Measurements from ENCODE around the gene ENOPH1. TPM values are rescaled to one million over a fixed set of nuclear protein-coding genes. Genes with fewer than 3 reads are reported as not detected.

Gene ENOPH1
- total RNA-seq, 2 donors from 2014 or later = 47.1 to 57.3 TPM

DNA sequence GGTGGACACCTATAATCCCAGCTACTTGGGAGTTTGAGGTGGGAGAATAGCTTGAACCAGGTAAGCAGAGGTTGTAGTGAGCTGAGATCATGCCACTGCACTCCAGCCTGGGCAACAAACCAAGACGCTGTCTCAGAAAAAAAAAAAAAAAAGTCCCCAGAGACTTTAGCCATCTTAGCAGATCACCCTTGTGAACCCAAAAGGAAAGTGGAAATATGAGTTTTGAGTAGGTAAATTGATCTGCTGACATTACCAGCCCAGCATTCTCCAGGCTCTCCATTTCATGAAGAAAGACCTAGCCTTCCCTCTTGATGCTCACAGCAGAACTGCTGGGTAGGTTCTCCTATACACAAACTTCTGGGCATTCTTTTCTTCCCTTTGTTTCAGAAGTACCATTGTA lies 32.1 kb upstream of the ENOPH1 start:
- H3K9me3 Mint-ChIP-seq = no peaks in the 10 kb centered on the region
- H3K27me3 Mint-ChIP-seq (ENCODE audit: insufficient read depth) = peaks cover 5% of the 10 kb centered on the region
- WGBS, 2 experiments (ENCODE audit: insufficient coverage in 1 of 2, insufficient read length in 1 of 2) = 100% methylated on average over 1 of the region's 1 CpG; no CpG with 5 or more reads in 1 of the 2 experiments
- no peak for DNase-seq
- no peaks in the 10 kb centered on the region for H3K27me3 ChIP-seq (ENCODE audit: control insufficient read depth, insufficient read depth, low read length, poor library complexity, severe bottlenecking)
- no peaks in the 10 kb centered on the region for H3K4me1 ChIP-seq (ENCODE audit: control insufficient read depth, insufficient read depth, low read length)
- H3K4me3 Mint-ChIP-seq = no peak overlapping the region
- TF ChIP-seq, protein P1, sequence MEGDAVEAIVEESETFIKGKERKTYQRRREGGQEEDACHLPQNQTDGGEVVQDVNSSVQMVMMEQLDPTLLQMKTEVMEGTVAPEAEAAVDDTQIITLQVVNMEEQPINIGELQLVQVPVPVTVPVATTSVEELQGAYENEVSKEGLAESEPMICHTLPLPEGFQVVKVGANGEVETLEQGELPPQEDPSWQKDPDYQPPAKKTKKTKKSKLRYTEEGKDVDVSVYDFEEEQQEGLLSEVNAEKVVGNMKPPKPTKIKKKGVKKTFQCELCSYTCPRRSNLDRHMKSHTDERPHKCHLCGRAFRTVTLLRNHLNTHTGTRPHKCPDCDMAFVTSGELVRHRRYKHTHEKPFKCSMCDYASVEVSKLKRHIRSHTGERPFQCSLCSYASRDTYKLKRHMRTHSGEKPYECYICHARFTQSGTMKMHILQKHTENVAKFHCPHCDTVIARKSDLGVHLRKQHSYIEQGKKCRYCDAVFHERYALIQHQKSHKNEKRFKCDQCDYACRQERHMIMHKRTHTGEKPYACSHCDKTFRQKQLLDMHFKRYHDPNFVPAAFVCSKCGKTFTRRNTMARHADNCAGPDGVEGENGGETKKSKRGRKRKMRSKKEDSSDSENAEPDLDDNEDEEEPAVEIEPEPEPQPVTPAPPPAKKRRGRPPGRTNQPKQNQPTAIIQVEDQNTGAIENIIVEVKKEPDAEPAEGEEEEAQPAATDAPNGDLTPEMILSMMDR (conservative IDR thresholded peaks at IDR 0.05) = no peak
- H3K36me3 Mint-ChIP-seq (ENCODE audit: low read depth) = no peaks in the 10 kb centered on the region
- no peak overlapping the region for H3K27ac ChIP-seq (ENCODE audit: low read depth, low read length)
- H3K9me3 ChIP-seq (ENCODE audit: control insufficient read depth, low read length) = no peaks in the 10 kb centered on the region
- H3K9ac ChIP-seq (ENCODE audit: extremely low read depth, low read length, poor library complexity, severe bottlenecking) = no peak overlapping the region
- peaks cover 10% of the 10 kb centered on the region for H3K4me1 Mint-ChIP-seq
- H3K4me3 ChIP-seq (ENCODE audit: low read length) = no peak overlapping the region
- H3K36me3 ChIP-seq (ENCODE audit: control insufficient read depth, insufficient read depth, low read length) = no peaks in the 10 kb centered on the region
- H3K27ac Mint-ChIP-seq = no peak overlapping the region

GRCh38 chr4:82401600-82401999 lies 28.8 kb upstream of the ENOPH1 start:
- Histone ChIP-seq H3K27me3 (ENCODE audit: control insufficient read depth, insufficient read depth, low read length, poor library complexity, severe bottlenecking) (no peaks in the 10 kb centered on the region), H3K36me3 (ENCODE audit: control insufficient read depth, insufficient read depth, low read length) (no peaks in the 10 kb centered on the region), H3K9me3 (ENCODE audit: control insufficient read depth, low read length) (no peaks in the 10 kb centered on the region), H3K27ac (ENCODE audit: low read depth, low read length) (no peak overlapping the region), H3K4me1 (ENCODE audit: control insufficient read depth, insufficient read depth, low read length) (peaks cover 3% of the 10 kb centered on the region), H3K9ac (ENCODE audit: extremely low read depth, low read length, poor library complexity, severe bottlenecking) (no peak overlapping the region), H3K4me3 (ENCODE audit: low read length) (no peak overlapping the region)
- no peak for DNase-seq
- no peaks in the 10 kb centered on the region for H3K36me3 Mint-ChIP-seq (ENCODE audit: low read depth)
- H3K9me3 Mint-ChIP-seq = no peaks in the 10 kb centered on the region
- H3K4me3 Mint-ChIP-seq = no peak overlapping the region
- peaks cover 17% of the 10 kb centered on the region for H3K27me3 Mint-ChIP-seq (ENCODE audit: insufficient read depth)
- H3K4me1 Mint-ChIP-seq = peaks cover 5% of the 10 kb centered on the region
- 96 to 100% methylated on average over 7 of the region's 7 CpGs for WGBS, 2 experiments (ENCODE audit: insufficient coverage in 1 of 2, insufficient read length in 1 of 2)
- TF ChIP-seq, protein P1 (conservative IDR thresholded peaks at IDR 0.05) = no peak
- H3K27ac Mint-ChIP-seq = no peak overlapping the region

- Histone ChIP-seq H3K4me1 (ENCODE audit: control insufficient read depth, insufficient read depth, low read length) (peaks cover 3% of the 10 kb centered on the region), H3K9me3 (ENCODE audit: control insufficient read depth, low read length) (no peaks in the 10 kb centered on the region), H3K27me3 (ENCODE audit: control insufficient read depth, insufficient read depth, low read length, poor library complexity, severe bottlenecking) (no peaks in the 10 kb centered on the region), H3K9ac (ENCODE audit: extremely low read depth, low read length, poor library complexity, severe bottlenecking) (no peak overlapping the region), H3K4me3 (ENCODE audit: low read length) (no peak overlapping the region), H3K27ac (ENCODE audit: low read depth, low read length) (no peak overlapping the region), H3K36me3 (ENCODE audit: control insufficient read depth, insufficient read depth, low read length) (no peaks in the 10 kb centered on the region)
- WGBS, 2 experiments (ENCODE audit: insufficient coverage in 1 of 2, insufficient read length in 1 of 2) = 93 to 96% methylated on average over 15 to 17 of the region's 17 CpGs
- no peak overlapping the region for H3K27ac Mint-ChIP-seq
- peaks cover 5% of the 10 kb centered on the region for H3K4me1 Mint-ChIP-seq
- H3K4me3 Mint-ChIP-seq = no peak overlapping the region
- no peaks in the 10 kb centered on the region for H3K9me3 Mint-ChIP-seq
- DNase-seq = no peak
- TF ChIP-seq, protein P1 (conservative IDR thresholded peaks at IDR 0.05) = no peak
- H3K36me3 Mint-ChIP-seq (ENCODE audit: low read depth) = no peaks in the 10 kb centered on the region
- H3K27me3 Mint-ChIP-seq (ENCODE audit: insufficient read depth) = peaks cover 17% of the 10 kb centered on the region
These were observed 28.1 kb upstream of the ENOPH1 start for GRCh38 chr4:82402196-82402775.

Measured in endodermal cell (in vitro differentiated cells).